Neural crest cell (in vitro differentiated cells): Measurements from ENCODE around the gene ANXA1. TPM values are rescaled to one million over a fixed set of nuclear protein-coding genes. Genes with fewer than 3 reads are reported as not detected.
"Not testable (repeated sequence)": the region's sequence is repeated elsewhere in the genome, so short reads cannot be mapped to it uniquely, and the experiment has no call there.

Source experiments
- DNase-seq: peaks from one replicate; pipeline ENCODE4 v3.0.0; 2021; ENCODE audit warnings: low read depth, mixed read lengths, low spot score
- H3K27ac Mint-ChIP-seq: one replicate; pipeline ENCODE4 v1.8.0; 2021; ENCODE audit warnings: mild to moderate bottlenecking, mixed read lengths; ENCODE audit not compliant: unreplicated experiment
- H3K27me3 Mint-ChIP-seq: 2 replicates; pipeline ENCODE4 v1.8.0; 2021; ENCODE audit warnings: low read depth, mild to moderate bottlenecking, mixed read lengths
- H3K36me3 Mint-ChIP-seq: 2 replicates; pipeline ENCODE4 v1.8.0; 2021; ENCODE audit warnings: low read depth, mild to moderate bottlenecking, mixed read lengths
- H3K4me1 Mint-ChIP-seq: 2 replicates; pipeline ENCODE4 v1.8.0; 2021; ENCODE audit warnings: mixed read lengths
- H3K4me3 Mint-ChIP-seq: one replicate; pipeline ENCODE4 v1.8.0; 2021; ENCODE audit warnings: mild to moderate bottlenecking, mixed read lengths
- H3K9me3 Mint-ChIP-seq: 2 replicates; pipeline ENCODE4 v1.8.0; 2021; ENCODE audit warnings: mixed read lengths
- total RNA-seq: library from RNA; stranded (reverse); gene quantifications from 2 replicates; pipeline ENCODE4 v1.2.1, GENCODE V29; 2021
- TF ChIP-seq, protein P1 (sequence below): fragments of 200-600 bp; sonication (generic); conservative IDR thresholded peaks from 2 replicates; pipeline ENCODE4 v1.5.0; 2021; ENCODE audit warnings: antibody characterized with exemption, mild to moderate bottlenecking

Gene ANXA1
- total RNA-seq, 1 donor from 2014 or later = 6.6 TPM

- Mint-ChIP-seq H3K4me3 (no peak overlapping the region), H3K27ac (no peak overlapping the region), H3K9me3 (peaks cover 1% of the 10 kb centered on the region), H3K36me3 (no peaks in the 10 kb centered on the region), H3K27me3 (no peaks in the 10 kb centered on the region), H3K4me1 (peaks cover 7% of the 10 kb centered on the region)
- no peak for DNase-seq
- TF ChIP-seq, protein P1, sequence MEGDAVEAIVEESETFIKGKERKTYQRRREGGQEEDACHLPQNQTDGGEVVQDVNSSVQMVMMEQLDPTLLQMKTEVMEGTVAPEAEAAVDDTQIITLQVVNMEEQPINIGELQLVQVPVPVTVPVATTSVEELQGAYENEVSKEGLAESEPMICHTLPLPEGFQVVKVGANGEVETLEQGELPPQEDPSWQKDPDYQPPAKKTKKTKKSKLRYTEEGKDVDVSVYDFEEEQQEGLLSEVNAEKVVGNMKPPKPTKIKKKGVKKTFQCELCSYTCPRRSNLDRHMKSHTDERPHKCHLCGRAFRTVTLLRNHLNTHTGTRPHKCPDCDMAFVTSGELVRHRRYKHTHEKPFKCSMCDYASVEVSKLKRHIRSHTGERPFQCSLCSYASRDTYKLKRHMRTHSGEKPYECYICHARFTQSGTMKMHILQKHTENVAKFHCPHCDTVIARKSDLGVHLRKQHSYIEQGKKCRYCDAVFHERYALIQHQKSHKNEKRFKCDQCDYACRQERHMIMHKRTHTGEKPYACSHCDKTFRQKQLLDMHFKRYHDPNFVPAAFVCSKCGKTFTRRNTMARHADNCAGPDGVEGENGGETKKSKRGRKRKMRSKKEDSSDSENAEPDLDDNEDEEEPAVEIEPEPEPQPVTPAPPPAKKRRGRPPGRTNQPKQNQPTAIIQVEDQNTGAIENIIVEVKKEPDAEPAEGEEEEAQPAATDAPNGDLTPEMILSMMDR = no peak
Observed at GRCh38 chr9:73182928-73183327, 31.3 kb downstream of the ANXA1 start.

- Mint-ChIP-seq H3K27ac (no peak overlapping the region), H3K4me3 (no peak overlapping the region), H3K9me3 (peaks cover 6% of the 10 kb centered on the region), H3K27me3 (no peaks in the 10 kb centered on the region), H3K4me1 (peaks cover 7% of the 10 kb centered on the region), H3K36me3 (no peaks in the 10 kb centered on the region)
- no peak for DNase-seq
- TF ChIP-seq, protein P1 = no peak
Observed at GRCh38 chr9:73183428-73183827, 31.8 kb downstream of the ANXA1 start.

DNA sequence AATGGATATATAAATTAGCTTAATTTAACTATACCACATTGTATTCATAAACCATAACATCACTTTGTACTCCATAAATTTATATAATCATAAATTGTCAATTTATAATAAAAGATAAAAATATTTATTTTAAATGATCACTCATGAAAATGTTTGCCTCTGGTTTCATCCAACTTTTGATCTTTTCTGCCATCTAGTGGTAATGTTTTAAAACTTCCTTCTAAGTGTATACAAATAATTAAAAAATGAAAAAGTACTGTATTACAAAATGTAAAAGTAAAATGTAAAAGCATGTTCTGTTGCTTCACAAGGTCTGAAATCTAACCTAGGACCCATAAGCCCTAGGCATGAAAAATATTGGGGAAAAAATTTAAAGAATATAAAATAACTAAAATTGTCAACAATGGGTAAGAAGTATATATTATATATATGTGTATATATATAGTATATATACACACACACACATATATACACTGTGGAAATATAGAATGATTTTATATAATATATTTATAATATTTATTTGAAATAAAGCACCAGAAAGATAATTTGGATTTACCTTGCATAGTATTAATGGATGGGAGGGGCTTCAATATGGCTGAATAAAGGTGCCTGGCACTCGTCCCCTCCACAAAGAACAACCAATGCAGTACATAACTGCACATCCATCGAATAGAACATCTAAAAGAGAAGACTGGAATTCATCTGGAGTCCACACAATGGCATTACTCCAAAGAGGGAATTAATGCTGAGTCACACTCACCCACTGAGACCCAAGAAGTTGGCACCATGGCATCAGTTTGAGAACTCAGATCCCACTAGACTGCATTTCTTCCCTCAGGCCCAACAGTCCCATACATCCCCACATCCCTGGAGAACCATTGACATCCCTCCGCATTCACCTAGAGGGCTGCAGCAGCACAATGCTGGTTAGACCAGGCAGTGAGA lies 32.5 kb downstream of the ANXA1 start:
- Mint-ChIP-seq H3K36me3 (no peaks in the 10 kb centered on the region), H3K9me3 (peaks cover 7% of the 10 kb centered on the region)

GRCh38 chr9:73191109-73191508 lies 39.4 kb downstream of the ANXA1 start:
- H3K4me1 Mint-ChIP-seq, H3K4me3 Mint-ChIP-seq, H3K9me3 Mint-ChIP-seq, H3K27me3 Mint-ChIP-seq, DNase-seq, H3K27ac Mint-ChIP-seq, H3K36me3 Mint-ChIP-seq: not testable (repeated sequence)

More for the DNA sequence above, 32.5 kb downstream of the ANXA1 start:
- TF ChIP-seq, protein P1 = peak; percentile 82
- H3K27me3 Mint-ChIP-seq = no peaks in the 10 kb centered on the region
- no peak overlapping the region for H3K27ac Mint-ChIP-seq
- no peak overlapping the region for H3K4me3 Mint-ChIP-seq
- no peak for DNase-seq
- peaks cover 6% of the 10 kb centered on the region for H3K4me1 Mint-ChIP-seq

- Mint-ChIP-seq H3K36me3 (no peaks in the 10 kb centered on the region), H3K27ac (no peak overlapping the region), H3K4me3 (no peak overlapping the region), H3K4me1 (no peaks in the 10 kb centered on the region), H3K27me3 (no peaks in the 10 kb centered on the region), H3K9me3 (no peaks in the 10 kb centered on the region)
- TF ChIP-seq, protein P1 = no peak
- DNase-seq = no peak
Observed at GRCh38 chr9:73194284-73194683, 42.6 kb downstream of the ANXA1 start.

DNA sequence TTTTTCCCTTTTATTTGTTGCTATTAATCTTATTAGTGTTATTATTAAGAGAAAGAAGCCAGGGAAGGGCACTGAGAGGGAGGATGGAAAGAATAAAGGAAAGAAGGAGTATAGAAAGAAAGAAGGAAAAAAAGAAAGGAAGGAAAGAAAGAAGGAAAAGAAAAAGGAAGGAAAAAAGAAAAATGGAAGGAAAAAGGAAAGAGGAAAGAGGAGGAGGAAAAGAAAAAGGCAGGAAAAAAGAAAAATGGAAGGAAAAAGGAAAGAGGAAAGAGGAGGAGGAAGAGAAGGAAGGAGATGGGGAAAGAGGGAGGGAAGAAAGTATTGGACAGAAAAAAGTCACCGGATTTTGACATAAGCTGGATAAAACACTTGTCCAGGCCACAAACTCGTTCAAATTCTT lies 47.8 kb downstream of the ANXA1 start:
- no peak for DNase-seq
- Mint-ChIP-seq H3K4me1 (peaks cover 4% of the 10 kb centered on the region), H3K36me3 (no peaks in the 10 kb centered on the region), H3K27ac (no peak overlapping the region), H3K9me3 (no peaks in the 10 kb centered on the region), H3K4me3 (no peak overlapping the region), H3K27me3 (no peaks in the 10 kb centered on the region)
- TF ChIP-seq, protein P1 = no peak
